PC-3 (cell line): ENCODE data around the gene EDIL3. TPM values are rescaled to one million over a fixed set of nuclear protein-coding genes. Genes with fewer than 3 reads are reported as not detected.

Source experiments
- ATAC-seq: fragments of 200-7000 bp; cut with Tn5 transposase; 2 replicates; pipeline ENCODE4 v1.9.1; 2020; ENCODE audit warnings: mild to moderate bottlenecking, moderate library complexity
- BruUV-seq: library from RNA; stranded (reverse); fragments of 400-500 nt; replicated peaks from 2 replicates; lab custom pipeline; 2021; lab: Mats Ljungman, UMichigan
- CTCF ChIA-PET: fragments of 300-600 bp; sonication (Branson Sonifier 250); formaldehyde crosslinking; loops from one replicate; lab custom pipeline; 2022; ENCODE audit warnings: antibody characterized with exemption; lab: Charles Lee
- POLR2A ChIA-PET: fragments of 300-600 bp; sonication (Branson Sonifier 250); formaldehyde crosslinking; loops from one replicate; lab custom pipeline; 2022; ENCODE audit warnings: antibody characterized with exemption; ENCODE audit not compliant: unreplicated experiment; lab: Charles Lee
- DNase-seq: peaks from one replicate; pipeline ENCODE4 v3.0.0-alpha.2; 2015
- H2AFZ ChIP-seq: fragments of 300-600 bp; sonication (generic); 2 replicates; pipeline ENCODE4 v1.6.0; 2016; ENCODE audit warnings: antibody characterized with exemption, low read length
- H3F3A ChIP-seq: fragments of 300-600 bp; sonication (generic); one replicate; pipeline ENCODE4 v1.6.0; 2017; ENCODE audit warnings: antibody characterized with exemption, low read length, control low read depth, mild to moderate bottlenecking; ENCODE audit not compliant: unreplicated experiment
- H3K27ac ChIP-seq: fragments of 300-600 bp; sonication (generic); 2 replicates; pipeline ENCODE4 v1.5.1; 2016; ENCODE audit warnings: mild to moderate bottlenecking, low read length
- H3K27me3 ChIP-seq: fragments of 300-600 bp; sonication (generic); 2 replicates; pipeline ENCODE4 v1.6.1; 2016; ENCODE audit warnings: low read length, mixed read lengths
- H3K36me3 ChIP-seq: fragments of 300-600 bp; sonication (generic); 2 replicates; pipeline ENCODE4 v1.6.1; 2016; ENCODE audit warnings: low read depth, mixed run types, low read length, mixed read lengths
- H3K4me1 ChIP-seq: fragments of 300-600 bp; sonication (generic); 2 replicates; pipeline ENCODE4 v1.5.1; 2016; ENCODE audit warnings: low read length; ENCODE audit not compliant: insufficient read depth
- H3K4me2 ChIP-seq: fragments of 300-600 bp; sonication (generic); 2 replicates; pipeline ENCODE4 v1.6.0; 2016; ENCODE audit warnings: low read length
- H3K4me3 ChIP-seq: fragments of 300-600 bp; sonication (generic); 2 replicates; pipeline ENCODE4 v1.5.1; 2016; ENCODE audit warnings: mild to moderate bottlenecking, low read length, mixed read lengths
- H3K79me2 ChIP-seq: fragments of 300-600 bp; sonication (generic); 2 replicates; pipeline ENCODE4 v1.6.1; 2017; ENCODE audit warnings: low read length, mixed read lengths
- H3K9ac ChIP-seq: fragments of 300-600 bp; sonication (generic); 2 replicates; pipeline ENCODE4 v1.6.0; 2016; ENCODE audit warnings: mild to moderate bottlenecking, low read length
- H3K9me2 ChIP-seq: fragments of 300-600 bp; sonication (generic); replicated peaks from 2 replicates; pipeline ENCODE4 v1.6.1; 2016; ENCODE audit warnings: mixed run types, low read length, mixed read lengths
- H3K9me3 ChIP-seq: fragments of 300-600 bp; sonication (generic); 2 replicates; pipeline ENCODE4 v1.6.1; 2016; ENCODE audit warnings: low read length, mixed read lengths
- H4K20me1 ChIP-seq: fragments of 300-600 bp; sonication (generic); 2 replicates; pipeline ENCODE4 v1.6.1; 2016; ENCODE audit warnings: low read length, mixed read lengths
- EZH2 ChIP-seq: fragments of 300-600 bp; sonication (generic); IDR thresholded peaks from one replicate; pipeline ENCODE4 v1.6.1; 2017; ENCODE audit warnings: antibody characterized with exemption, mild to moderate bottlenecking, low read length; ENCODE audit not compliant: unreplicated experiment
- EZH2phosphoT487 ChIP-seq: fragments of 300-600 bp; sonication (generic); IDR thresholded peaks from 2 replicates; pipeline ENCODE4 v1.6.1; 2018; ENCODE audit warnings: mild to moderate bottlenecking, antibody characterized with exemption, low read length, borderline replicate concordance
- intact Hi-C: fragments of 100-400 bp; cut with micrococcal nuclease; formaldehyde crosslinking; loops from 2 replicates; pipeline ENCODE4 v1.9.0; 2023
- total RNA-seq: library from RNA; depleted of rRNA; stranded (reverse); fragments of >200 nt; gene quantifications from 2 replicates; pipeline ENCODE4 v1.2.3, GENCODE V29; 2014
- TF ChIP-seq, protein P1 (sequence below): fragments of 300-600 bp; sonication (generic); conservative IDR thresholded peaks from 2 replicates; pipeline ENCODE4 v1.5.1; 2017; ENCODE audit warnings: antibody characterized with exemption, low read depth, mild to moderate bottlenecking, low read length

EDIL3 gene
- total RNA-seq, 1 experiment from 2014 or later: 13.8 TPM

- ChIA-PET POLR2A (no interaction called here), CTCF (no interaction called here)
- no peaks in the 10 kb centered on the region for H3K9me3 ChIP-seq
- H3K4me3 ChIP-seq: no peak overlapping the region
- intact Hi-C loops: loop anchor here (5.0 kb wide), 2 partner anchors 151 to 166 kb away; no protein-coding TSS in a partner anchor
- H3K9me2 ChIP-seq: no peaks in the 10 kb centered on the region
- peaks cover 16% of the 10 kb centered on the region for H3K4me1 ChIP-seq
- H2AFZ ChIP-seq: no peak overlapping the region
- BruUV-seq: no TSS peak
- H4K20me1 ChIP-seq: no peaks in the 10 kb centered on the region
- H3K79me2 ChIP-seq: no peaks in the 10 kb centered on the region
- H3K4me2 ChIP-seq: no peak overlapping the region
- no peaks in the 10 kb centered on the region for H3K27me3 ChIP-seq
- H3F3A ChIP-seq: no peaks in the 10 kb centered on the region
- H3K27ac ChIP-seq: no peak overlapping the region
- no peak overlapping the region for H3K9ac ChIP-seq
- H3K36me3 ChIP-seq: no peaks in the 10 kb centered on the region
- TF ChIP-seq EZH2phosphoT487: no peak
- TF ChIP-seq, protein P1, sequence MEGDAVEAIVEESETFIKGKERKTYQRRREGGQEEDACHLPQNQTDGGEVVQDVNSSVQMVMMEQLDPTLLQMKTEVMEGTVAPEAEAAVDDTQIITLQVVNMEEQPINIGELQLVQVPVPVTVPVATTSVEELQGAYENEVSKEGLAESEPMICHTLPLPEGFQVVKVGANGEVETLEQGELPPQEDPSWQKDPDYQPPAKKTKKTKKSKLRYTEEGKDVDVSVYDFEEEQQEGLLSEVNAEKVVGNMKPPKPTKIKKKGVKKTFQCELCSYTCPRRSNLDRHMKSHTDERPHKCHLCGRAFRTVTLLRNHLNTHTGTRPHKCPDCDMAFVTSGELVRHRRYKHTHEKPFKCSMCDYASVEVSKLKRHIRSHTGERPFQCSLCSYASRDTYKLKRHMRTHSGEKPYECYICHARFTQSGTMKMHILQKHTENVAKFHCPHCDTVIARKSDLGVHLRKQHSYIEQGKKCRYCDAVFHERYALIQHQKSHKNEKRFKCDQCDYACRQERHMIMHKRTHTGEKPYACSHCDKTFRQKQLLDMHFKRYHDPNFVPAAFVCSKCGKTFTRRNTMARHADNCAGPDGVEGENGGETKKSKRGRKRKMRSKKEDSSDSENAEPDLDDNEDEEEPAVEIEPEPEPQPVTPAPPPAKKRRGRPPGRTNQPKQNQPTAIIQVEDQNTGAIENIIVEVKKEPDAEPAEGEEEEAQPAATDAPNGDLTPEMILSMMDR: no peak
- no peak for TF ChIP-seq EZH2
- DNase-seq: no peak
- no peak for ATAC-seq
Observed at GRCh38 chr5:84285641-84286637, 98.7 kb downstream of the EDIL3 start.

DNA sequence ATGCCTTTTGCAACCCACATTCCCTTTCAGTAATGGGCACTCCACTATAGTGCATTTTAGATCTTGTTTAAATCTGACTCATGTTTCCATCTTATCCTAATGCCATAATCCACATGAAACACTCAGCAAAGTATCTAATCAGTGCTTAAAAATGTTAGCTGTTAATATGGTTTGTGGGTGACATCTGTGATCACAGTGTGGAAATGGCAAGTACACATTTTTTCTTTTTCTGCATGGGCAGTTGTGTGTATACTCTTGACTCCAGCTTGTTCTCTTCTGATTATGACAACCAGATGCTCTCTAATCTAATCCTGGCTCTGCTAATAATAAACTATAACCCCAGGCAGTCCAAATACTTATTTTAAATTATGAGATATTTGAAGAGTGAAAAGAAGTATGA lies 103.3 kb downstream of the EDIL3 start:
- no peaks in the 10 kb centered on the region for H3K79me2 ChIP-seq
- DNase-seq (no peak), ATAC-seq (no peak)
- BruUV-seq: no TSS peak
- intact Hi-C loops: no loop called here
- no peak overlapping the region for H3K27ac ChIP-seq
- TF ChIP-seq, protein P1: no peak
- no peak for TF ChIP-seq EZH2phosphoT487
- no peak for TF ChIP-seq EZH2
- no peak overlapping the region for H2AFZ ChIP-seq
- no peaks in the 10 kb centered on the region for H3K9me3 ChIP-seq
- H3K4me3 ChIP-seq: no peak overlapping the region
- ChIA-PET CTCF (no interaction called here), POLR2A (no interaction called here)
- H3K36me3 ChIP-seq: no peaks in the 10 kb centered on the region
- no peaks in the 10 kb centered on the region for H3F3A ChIP-seq
- no peak overlapping the region for H3K9ac ChIP-seq
- H3K4me1 ChIP-seq: no peaks in the 10 kb centered on the region
- H3K27me3 ChIP-seq: no peaks in the 10 kb centered on the region
- no peaks in the 10 kb centered on the region for H4K20me1 ChIP-seq
- no peaks in the 10 kb centered on the region for H3K9me2 ChIP-seq
- no peak overlapping the region for H3K4me2 ChIP-seq

DNA sequence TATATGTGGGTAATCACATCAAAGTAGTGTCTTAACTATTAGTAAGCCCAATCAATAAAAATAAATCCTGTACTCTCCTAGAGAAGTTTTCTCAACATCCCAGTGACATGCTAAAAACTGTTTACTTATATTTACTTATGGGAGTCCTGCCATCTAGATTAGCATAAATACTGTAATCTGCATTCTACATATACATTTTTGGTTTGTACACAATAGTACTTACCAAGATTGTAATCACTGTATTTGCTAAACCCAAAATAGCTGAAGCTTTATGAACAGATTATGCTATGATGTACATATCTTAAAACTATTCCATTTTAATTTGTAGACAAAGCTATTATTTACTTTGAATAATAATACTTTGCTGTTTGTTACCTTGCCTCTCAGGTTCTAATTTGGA lies 105.4 kb downstream of the EDIL3 start:
- ChIA-PET POLR2A (no interaction called here), CTCF (no interaction called here)
- Histone ChIP-seq H3K4me2 (no peak overlapping the region), H3K27me3 (no peaks in the 10 kb centered on the region), H3K9me3 (no peaks in the 10 kb centered on the region), H3K27ac (no peak overlapping the region), H3K4me3 (no peak overlapping the region), H2AFZ (no peak overlapping the region), H3K4me1 (no peaks in the 10 kb centered on the region), H3K9ac (no peak overlapping the region), H3K9me2 (no peaks in the 10 kb centered on the region), H3K79me2 (no peaks in the 10 kb centered on the region), H3F3A (no peaks in the 10 kb centered on the region), H4K20me1 (no peaks in the 10 kb centered on the region), H3K36me3 (no peaks in the 10 kb centered on the region)
- DNase-seq: no peak
- BruUV-seq: no TSS peak
- no peak for TF ChIP-seq EZH2phosphoT487
- TF ChIP-seq EZH2: no peak
- TF ChIP-seq, protein P1: no peak
- ATAC-seq: no peak
- intact Hi-C loops: loop anchor here (5.0 kb wide), 1 partner anchor 103 kb away; the partner anchor contains the start of gene EDIL3
